HuH-7.5 (cell line): ENCODE results near the gene DTD1.
"Not testable (repeated sequence)": the region's sequence is repeated elsewhere in the genome, so short reads cannot be mapped to it uniquely, and the experiment has no call there.

Experiments used
- DNase-seq: peaks from one replicate; pipeline ENCODE4 v3.0.0; 2011; ENCODE audit warnings: low spot score

The DTD1 gene

DNA sequence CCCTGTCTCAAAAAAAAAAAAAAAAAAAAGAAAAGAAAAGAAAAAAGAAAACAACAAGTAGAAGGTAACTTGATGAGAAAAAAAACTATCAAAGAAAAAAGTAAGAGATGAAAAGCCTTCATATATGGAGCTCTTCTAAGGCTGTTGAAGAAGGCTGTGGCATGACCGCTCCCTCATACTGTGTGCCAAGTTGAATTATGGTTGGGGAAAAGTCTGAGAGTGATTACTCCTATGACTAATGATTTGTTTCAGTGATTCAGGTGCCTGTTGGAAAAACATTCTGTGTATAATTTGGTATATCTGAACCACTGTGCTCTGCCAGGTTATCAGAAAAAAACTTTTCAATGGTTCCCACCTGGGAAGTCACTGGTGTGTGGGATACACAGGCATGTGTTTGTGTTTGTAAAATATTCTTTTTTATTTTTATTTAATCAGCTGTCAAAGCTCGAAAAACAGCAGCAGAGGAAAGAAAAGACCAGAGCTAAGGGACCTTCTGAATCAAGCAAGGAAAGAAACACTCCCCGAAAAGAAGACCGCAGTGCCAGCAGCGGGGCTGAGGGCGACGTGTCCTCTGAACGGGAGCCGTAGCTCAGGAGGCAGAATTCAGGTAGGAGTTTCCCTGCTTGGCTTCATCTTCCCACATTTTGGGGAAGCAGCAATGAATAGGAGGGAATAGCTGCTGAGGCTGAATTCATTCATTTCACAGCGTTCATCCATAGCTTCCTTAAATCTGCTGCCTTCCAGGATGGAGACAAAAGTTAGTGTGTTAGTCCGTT, 156.0 kb downstream of the DTD1 start:
- DNase-seq, result no peak

- no peak for DNase-seq
These were observed 159.2 kb downstream of the DTD1 start for GRCh38 chr20:18747090-18747489.

- DNase-seq, result no peak
These were observed 161.1 kb downstream of the DTD1 start for GRCh38 chr20:18748987-18749386.

GRCh38 chr20:18749528-18749927, 161.7 kb downstream of the DTD1 start:
- no peak for DNase-seq

- DNase-seq, result no peak
These were observed 162.9 kb downstream of the DTD1 start for GRCh38 chr20:18750735-18751134.

- no peak for DNase-seq
These were observed 166.3 kb downstream of the DTD1 start for GRCh38 chr20:18754030-18754652.

GRCh38 chr20:18754653-18755045, 166.8 kb downstream of the DTD1 start:
- DNase-seq, result no peak

DNA sequence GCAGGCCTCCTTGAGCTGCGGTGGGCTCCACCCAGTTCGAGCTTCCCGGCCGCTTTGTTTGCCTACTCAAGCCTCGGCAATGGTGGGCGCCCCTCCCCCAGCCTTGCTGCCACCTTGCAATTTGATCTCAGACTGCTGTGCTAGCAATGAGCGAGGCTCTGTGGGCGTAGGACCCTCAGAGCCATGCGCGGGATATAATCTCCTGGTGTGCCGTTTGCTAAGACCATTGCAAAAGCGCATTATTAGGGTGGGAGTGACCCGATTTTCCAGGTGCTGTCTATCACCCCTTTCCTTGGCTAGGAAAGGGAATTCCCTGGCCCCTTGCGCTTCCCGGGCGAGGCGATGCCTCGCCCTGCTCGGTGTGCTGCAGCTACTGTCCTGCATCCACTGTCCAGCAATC, 173.0 kb downstream of the DTD1 start:
- not testable (repeated sequence) for DNase-seq

- DNase-seq, result no peak
These were observed 179.8 kb downstream of the DTD1 start for GRCh38 chr20:18767676-18768075.

- DNase-seq, result no peak
These were observed 185.7 kb downstream of the DTD1 start for GRCh38 chr20:18773566-18773965.

- no peak for DNase-seq
These were observed 186.4 kb downstream of the DTD1 start for GRCh38 chr20:18774207-18774606.

- no peak for DNase-seq
These were observed 187.8 kb downstream of the DTD1 start for GRCh38 chr20:18775633-18776032.

- no peak for DNase-seq
These were observed 191.0 kb downstream of the DTD1 start for GRCh38 chr20:18778690-18779392.

GRCh38 chr20:18780385-18781130, 192.7 kb downstream of the DTD1 start:
- no peak for DNase-seq

GRCh38 chr20:18781509-18781908, 193.7 kb downstream of the DTD1 start:
- DNase-seq, result no peak

DNA sequence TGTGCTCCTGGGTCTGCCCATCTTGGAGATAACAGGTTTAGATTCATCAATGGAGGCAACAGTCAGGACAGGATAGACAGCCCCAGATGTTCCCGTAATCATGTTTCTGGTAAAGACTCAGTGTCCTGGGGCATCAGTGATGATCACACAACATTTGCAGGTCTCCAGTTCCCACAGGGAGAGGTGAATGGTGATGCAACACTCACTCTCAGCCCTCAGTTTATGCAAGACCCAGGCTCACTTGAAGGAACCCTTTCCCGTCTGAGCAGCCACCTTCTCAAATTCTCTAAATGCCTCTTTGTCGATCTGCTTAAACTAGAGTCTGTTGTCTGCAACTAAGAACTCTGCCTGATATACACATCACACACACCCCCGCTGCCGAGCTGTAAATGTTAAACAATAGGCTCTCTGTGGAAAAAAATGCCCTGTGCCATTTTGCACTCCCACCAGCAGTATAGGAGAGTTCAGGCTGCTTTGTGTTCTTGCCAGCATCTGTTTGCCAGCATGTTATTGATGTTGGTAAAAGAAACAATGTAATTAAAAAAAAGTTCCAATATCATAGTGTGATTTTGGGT, 195.6 kb downstream of the DTD1 start:
- no peak for DNase-seq

- DNase-seq, result not testable (repeated sequence)
These were observed 199.2 kb downstream of the DTD1 start for GRCh38 chr20:18787046-18787445.

GRCh38 chr20:18788021-18788420, 200.2 kb downstream of the DTD1 start:
- DNase-seq, result no peak

DNA sequence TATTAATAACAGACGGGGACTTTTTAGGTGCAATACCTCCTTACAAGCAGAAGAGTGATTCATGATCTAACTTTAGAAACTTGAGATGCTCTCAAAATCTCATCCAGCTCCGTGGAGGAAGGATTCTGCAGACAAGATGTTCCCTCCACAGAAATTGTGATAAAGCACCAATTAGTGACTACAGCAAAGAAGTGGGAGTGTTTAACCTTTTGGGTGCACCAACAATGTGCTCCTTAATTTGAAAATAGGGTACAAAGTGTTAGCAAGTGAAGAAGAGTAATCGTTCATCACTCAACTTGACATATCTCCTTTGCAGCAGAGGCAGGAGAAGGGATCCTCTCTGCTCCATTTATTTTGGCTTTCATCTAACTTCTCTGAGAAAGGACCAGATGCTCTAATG, 202.9 kb downstream of the DTD1 start:
- no peak for DNase-seq

DNA sequence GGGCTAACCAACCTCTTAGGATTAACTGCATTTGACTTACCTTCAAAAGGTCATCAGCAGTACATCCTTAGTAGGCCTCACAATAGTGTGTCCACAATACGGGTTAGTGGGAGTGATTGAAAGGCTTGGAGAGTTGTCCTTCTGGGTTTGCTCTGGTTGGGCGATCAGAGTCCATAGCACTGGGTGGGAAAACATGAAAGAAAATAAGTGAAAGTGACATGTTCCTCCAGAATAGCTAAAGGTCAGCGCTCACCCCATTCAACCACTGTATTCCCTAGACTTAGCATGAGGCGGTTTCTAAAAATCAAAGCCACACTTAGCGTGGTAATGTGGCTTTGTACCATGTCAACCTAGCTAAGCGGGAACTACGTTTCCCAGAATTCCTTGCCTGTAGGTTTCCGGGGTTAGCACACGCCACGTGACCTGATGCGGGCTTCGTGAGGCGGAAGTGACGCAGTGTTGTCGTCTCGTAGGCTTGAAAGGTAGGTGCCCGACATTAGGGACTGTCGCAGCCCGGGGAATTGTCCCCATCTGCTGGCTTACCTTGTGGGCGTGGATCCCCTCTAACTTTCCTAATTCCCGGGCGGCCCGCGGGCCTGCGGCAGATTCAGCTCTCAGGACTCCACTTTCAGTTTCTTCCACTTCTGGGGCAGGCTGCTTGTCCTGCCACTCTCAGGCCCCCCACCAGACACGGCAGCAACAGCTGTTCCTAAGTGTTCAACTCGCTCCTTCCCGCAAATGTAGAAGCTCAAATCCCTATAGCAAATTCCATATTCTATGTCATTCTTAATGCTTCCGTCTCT, 206.0 kb downstream of the DTD1 start:
- DNase-seq, result peak; percentile 85

- no peak for DNase-seq
These were observed 206.6 kb downstream of the DTD1 start for GRCh38 chr20:18794428-18794787.
